Activated naive CD4-positive, alpha-beta T cell treated with anti-CD3 and anti-CD28 coated beads, Interleukin-2, amount 50 U/mL, for 72 hours (primary cell): Measurements from ENCODE around the gene COTL1. TPM values are rescaled to one million over a fixed set of nuclear protein-coding genes. Genes with fewer than 3 reads are reported as not detected.
"Not testable (repeated sequence)": the region's sequence is repeated elsewhere in the genome, so short reads cannot be mapped to it uniquely, and the experiment has no call there.

ENCODE experiments used
- ATAC-seq, 2 donors: fragments of 150-1000 bp; cut with Tn5 transposase; 2 replicates each; pipeline ENCODE4 v1.10.0; 2021; ENCODE audit warnings: mild to moderate bottlenecking in 2 of 2, moderate library complexity in 2 of 2
- DNase-seq, 2 donors: peaks; one replicate each; pipeline ENCODE4 v3.0.0; 2021 to 2022; ENCODE audit warnings: low spot score in 2 of 2
- H3K27ac Mint-ChIP-seq, 2 donors: one replicate each; pipeline ENCODE4 v1.8.0; 2022; ENCODE audit warnings: mild to moderate bottlenecking in 2 of 2, mixed read lengths in 2 of 2
- H3K36me3 Mint-ChIP-seq, 2 donors: one replicate each; pipeline ENCODE4 v1.8.0; 2022; ENCODE audit warnings: mixed read lengths in 2 of 2
- H3K9me3 Mint-ChIP-seq, 2 donors: one replicate each; pipeline ENCODE4 v1.8.0; 2022; ENCODE audit warnings: mixed read lengths in 2 of 2
- total RNA-seq, 2 donors: library from RNA; stranded (reverse); gene quantifications; one replicate each; pipeline ENCODE4 v1.2.3, GENCODE V29; 2022

The COTL1 gene
- total RNA-seq, 2 donors from 2014 or later, result 277 to 583 TPM

DNA sequence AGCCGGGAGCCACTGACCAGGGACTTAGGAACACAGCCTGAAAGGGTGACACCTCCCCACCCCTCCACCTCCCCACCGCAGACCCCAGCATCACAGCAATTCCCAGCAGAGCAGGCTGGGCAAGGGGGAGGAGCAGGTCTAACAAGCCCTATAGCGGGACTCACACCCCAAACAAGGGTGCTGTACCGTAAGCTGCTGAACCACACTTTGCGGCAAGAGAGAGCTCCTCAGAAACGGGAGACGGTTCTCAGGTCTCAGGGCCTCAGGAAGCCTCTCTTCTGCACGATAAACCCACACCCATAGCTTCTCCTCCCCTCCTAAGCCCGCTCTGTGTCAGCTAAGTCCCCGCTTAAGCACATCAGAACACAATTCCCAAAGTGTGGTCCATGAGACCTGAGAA, 11.7 kb upstream of the COTL1 start:
- Mint-ChIP-seq H3K27ac (no peak overlapping the region), H3K9me3 (no peaks in the 10 kb centered on the region), H3K36me3 (no peaks in the 10 kb centered on the region)
- ATAC-seq, result peak in 1 of 2 donors; percentile 45
- no peak for DNase-seq

DNA sequence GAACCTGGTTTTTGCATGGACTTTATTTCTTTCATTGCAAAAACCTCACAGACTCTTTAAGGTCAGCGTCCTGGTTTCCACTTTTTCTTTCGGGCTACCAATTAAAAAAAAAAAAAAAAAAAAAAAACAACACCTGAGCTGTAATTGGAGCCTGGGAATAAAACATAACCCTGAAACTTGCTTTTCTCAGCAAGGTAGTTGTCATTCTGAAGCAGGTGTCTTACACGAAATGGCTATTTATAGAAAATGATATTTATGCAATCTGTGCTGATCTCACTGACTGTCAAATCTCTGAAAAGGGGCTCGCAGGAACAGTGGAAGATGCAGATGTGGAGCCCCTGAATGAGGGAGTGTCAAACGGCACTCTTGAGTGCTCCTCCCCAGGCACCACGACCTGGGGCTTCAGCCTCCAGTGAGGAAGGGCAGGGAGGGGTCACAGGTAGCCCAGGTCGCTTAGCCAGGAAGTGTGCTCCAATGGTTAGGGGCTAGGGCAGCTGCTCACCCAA, 10.4 kb upstream of the COTL1 start:
- no peak for ATAC-seq
- Mint-ChIP-seq H3K9me3 (no peaks in the 10 kb centered on the region), H3K27ac (no peak overlapping the region), H3K36me3 (no peaks in the 10 kb centered on the region)
- no peak for DNase-seq

- DNase-seq (no peak), ATAC-seq (no peak)
- Mint-ChIP-seq H3K36me3 (no peaks in the 10 kb centered on the region), H3K9me3 (no peaks in the 10 kb centered on the region), H3K27ac (no peak overlapping the region)
Observed at GRCh38 chr16:84625556-84625955, 7.7 kb upstream of the COTL1 start.

GRCh38 chr16:84620913-84621312, 3.0 kb upstream of the COTL1 start:
- not testable (repeated sequence) for DNase-seq, ATAC-seq, H3K27ac Mint-ChIP-seq, H3K9me3 Mint-ChIP-seq
- peaks cover 17% of the 10 kb centered on the region in 2 donors for H3K36me3 Mint-ChIP-seq

DNA sequence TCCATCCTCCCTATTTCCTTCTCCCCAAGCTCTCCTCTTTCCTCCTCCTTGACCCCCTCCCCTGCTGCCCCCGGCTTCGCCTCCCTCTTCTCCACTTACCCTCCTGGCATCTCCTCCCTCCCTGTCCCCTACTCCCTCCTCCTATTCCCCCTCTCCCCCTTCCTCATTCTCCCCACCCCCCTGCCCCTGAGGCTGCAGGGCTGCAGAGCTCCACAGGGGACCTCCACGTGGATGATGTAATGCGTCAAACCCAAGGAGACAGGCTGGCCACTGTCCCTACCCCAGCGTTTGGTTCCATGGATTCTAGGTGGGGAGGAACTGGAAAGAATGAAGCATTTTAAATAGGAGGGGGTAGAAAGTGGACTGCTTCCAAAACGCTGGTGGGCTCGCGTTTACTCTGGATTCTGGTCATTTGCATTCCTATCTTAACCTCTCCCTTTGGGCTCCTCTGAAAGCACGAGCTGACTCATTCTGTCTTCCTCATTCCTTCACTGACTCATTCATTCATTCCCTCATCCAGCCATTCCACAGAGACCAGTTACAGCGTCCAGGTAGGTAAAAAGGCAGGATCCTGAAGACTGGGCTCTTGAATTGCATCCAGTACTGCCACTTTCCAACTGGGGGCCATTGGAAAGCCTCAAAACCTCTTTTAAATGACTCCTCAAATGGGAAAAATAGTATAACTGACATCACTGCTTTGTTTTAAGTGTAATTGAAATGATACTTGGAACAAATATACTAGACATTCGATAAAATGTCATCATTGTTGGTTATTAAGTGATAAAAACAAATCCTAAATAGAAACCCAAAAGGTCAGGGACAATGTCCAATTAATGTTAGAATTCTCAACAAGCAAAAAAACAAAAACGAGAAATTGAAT, 943 bp upstream of the COTL1 start:
- Mint-ChIP-seq H3K27ac (no peak overlapping the region), H3K36me3 (peaks cover 28 to 36% of the 10 kb centered on the region in 2 donors), H3K9me3 (no peaks in the 10 kb centered on the region)
- no peak for ATAC-seq
- DNase-seq, result no peak

- ATAC-seq (peak; percentile 50 to 59), DNase-seq (peak; percentile 60 to 69)
- peak overlapping the region; percentile 86 to 92 for H3K27ac Mint-ChIP-seq
- H3K9me3 Mint-ChIP-seq, result no peaks in the 10 kb centered on the region
- H3K36me3 Mint-ChIP-seq, result peaks cover 37 to 52% of the 10 kb centered on the region in 2 donors
Observed at GRCh38 chr16:84617041-84617790, 662 bp downstream of the COTL1 start.

DNA sequence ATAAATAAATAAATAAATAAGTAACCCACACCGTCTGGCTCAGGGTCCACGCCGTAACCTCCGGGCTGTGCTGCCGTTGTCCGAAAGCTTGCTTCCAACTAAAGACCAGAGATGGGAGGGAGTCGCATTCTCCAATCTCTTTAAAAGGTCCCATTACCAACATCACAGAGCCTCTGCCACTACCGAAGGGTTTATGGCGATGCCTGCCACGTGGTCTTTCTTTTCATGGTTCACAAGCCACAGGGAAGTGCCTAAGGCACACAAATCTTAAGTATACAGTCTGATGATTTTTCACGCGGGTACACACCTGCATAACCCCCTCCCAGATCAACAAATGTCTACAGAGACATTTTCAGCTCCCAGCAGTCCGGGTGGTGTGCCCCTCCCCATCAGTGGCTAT, 1.4 kb downstream of the COTL1 start:
- no peak for DNase-seq
- Mint-ChIP-seq H3K9me3 (no peaks in the 10 kb centered on the region), H3K36me3 (peaks cover 44 to 59% of the 10 kb centered on the region in 2 donors)

DNA sequence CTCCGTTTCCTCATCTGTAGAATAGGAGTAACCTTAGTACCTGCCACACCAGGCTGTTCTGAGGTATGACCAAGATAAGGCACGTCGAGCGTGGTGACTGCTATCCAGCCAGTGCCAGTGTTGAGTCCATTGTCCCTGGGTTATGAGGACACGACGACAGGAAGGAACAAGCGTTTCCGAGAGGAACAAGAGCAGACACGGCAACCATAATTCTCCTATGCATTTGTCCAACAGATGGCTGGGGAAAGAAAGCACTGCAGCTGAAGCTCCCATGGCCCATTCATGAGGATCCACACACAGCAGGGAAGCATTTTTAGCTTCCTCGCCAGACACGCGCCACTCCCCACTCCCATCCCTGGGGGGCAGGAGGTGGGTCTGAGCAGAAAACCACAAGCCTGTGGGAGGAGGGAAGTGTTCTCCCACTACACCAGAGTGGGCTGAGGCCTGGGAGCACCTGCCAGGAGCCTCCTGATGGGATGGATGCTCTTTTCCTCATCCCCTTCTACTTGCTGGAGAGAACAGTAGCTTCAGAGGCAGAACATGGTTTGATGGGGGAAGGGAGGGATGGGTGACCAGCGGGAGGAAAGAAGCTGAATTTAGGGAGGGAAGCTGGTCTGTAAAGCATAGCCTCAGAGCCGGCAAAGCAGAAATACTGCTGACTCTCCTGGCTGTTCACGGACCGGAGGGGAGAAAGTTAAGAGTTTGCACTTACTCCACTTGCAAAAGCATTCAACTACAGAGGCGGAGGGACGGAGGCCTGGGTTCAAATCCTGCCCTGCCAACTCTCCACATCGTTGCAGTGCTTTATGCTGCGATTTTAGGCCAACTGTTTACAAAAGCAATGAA, 2.7 kb downstream of the COTL1 start:
- H3K9me3 Mint-ChIP-seq, result peaks cover 0 to 6% of the 10 kb centered on the region in 2 donors
- H3K27ac Mint-ChIP-seq, result peak overlapping the region; percentile 86 to 90
- no peak for DNase-seq
- peaks cover 55 to 72% of the 10 kb centered on the region in 2 donors for H3K36me3 Mint-ChIP-seq
- ATAC-seq, result no peak

More for the DNA sequence above, 1.4 kb downstream of the COTL1 start:
- H3K27ac Mint-ChIP-seq, result peak overlapping the region; percentile 86 to 92
- peak in 1 of 2 donors; percentile 17 for ATAC-seq

- Mint-ChIP-seq H3K9me3 (peaks cover 0 to 10% of the 10 kb centered on the region in 2 donors), H3K36me3 (peaks cover 56 to 78% of the 10 kb centered on the region in 2 donors), H3K27ac (peak overlapping the region; percentile 80 to 90)
- ATAC-seq (no peak), DNase-seq (no peak)
Observed at GRCh38 chr16:84614623-84614967, 3.3 kb downstream of the COTL1 start.

DNA sequence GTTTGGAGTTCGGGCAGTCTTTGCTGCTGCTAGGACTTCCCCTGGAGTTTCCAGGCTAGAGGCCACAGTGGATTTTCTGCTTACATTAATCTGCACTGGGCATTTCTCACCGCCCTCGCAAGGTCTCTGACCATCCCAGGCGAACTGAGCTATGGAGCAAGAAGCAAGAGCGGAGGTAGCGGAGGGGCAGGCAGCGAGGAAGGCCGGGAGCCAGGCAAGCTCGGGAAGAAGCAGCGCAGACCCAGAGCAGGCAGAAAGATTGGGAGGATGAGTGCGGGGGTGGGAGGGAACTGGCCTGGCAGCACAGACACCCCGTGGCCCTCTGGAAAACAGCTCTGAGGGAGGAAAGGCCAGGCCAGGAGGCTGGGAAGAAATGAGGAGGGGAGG, 3.8 kb downstream of the COTL1 start:
- Mint-ChIP-seq H3K9me3 (peaks cover 0 to 10% of the 10 kb centered on the region in 2 donors), H3K36me3 (peaks cover 56 to 84% of the 10 kb centered on the region in 2 donors), H3K27ac (peak overlapping the region; percentile 80 to 89)
- ATAC-seq, result no peak
- no peak for DNase-seq

GRCh38 chr16:84613408-84614072, 4.3 kb downstream of the COTL1 start:
- no peak for ATAC-seq
- Mint-ChIP-seq H3K9me3 (peaks cover 0 to 10% of the 10 kb centered on the region in 2 donors), H3K27ac (peak overlapping the region; percentile 80 to 89), H3K36me3 (peaks cover 57 to 85% of the 10 kb centered on the region in 2 donors)
- no peak for DNase-seq

- DNase-seq (no peak), ATAC-seq (no peak)
- Mint-ChIP-seq H3K36me3 (peaks cover 66 to 94% of the 10 kb centered on the region in 2 donors), H3K9me3 (peaks cover 0 to 10% of the 10 kb centered on the region in 2 donors), H3K27ac (peak overlapping the region; percentile 80 to 89)
Observed at GRCh38 chr16:84612686-84613085, 5.2 kb downstream of the COTL1 start.

- peaks cover 0 to 15% of the 10 kb centered on the region in 2 donors for H3K9me3 Mint-ChIP-seq
- no peak for ATAC-seq
- no peak for DNase-seq
- H3K36me3 Mint-ChIP-seq, result peaks cover 63 to 92% of the 10 kb centered on the region in 2 donors
- H3K27ac Mint-ChIP-seq, result peak overlapping the region; percentile 2 to 24
Observed at GRCh38 chr16:84611041-84611440, 6.8 kb downstream of the COTL1 start.

DNA sequence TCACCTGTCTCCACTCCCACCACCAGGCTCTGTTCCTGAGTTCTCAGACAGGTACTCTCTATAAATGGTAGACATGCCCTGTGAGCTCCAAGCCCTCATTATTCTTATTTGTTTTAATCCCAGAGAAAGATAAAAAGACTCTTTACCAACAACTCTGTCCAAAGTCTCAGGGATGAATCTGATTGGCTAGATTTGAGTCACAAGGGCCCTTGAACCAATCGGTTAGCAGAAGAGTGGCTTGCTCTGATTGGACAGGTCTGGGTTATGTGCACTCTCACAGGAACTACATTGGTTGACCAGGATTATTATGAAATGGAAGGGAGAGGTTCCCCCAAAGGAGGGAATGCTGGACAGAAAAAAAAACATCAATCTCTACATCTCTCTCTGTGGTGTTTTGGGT, 7.5 kb downstream of the COTL1 start:
- DNase-seq (no peak), ATAC-seq (peak in 1 of 2 donors; percentile 36)
- Mint-ChIP-seq H3K9me3 (peaks cover 0 to 15% of the 10 kb centered on the region in 2 donors), H3K36me3 (peaks cover 57 to 92% of the 10 kb centered on the region in 2 donors), H3K27ac (peak overlapping the region; percentile 32 to 72)

GRCh38 chr16:84609563-84610177, 8.2 kb downstream of the COTL1 start:
- Mint-ChIP-seq H3K36me3 (peaks cover 53 to 89% of the 10 kb centered on the region in 2 donors), H3K27ac (peak overlapping the region; percentile 32 to 72), H3K9me3 (peaks cover 0 to 15% of the 10 kb centered on the region in 2 donors)
- ATAC-seq, result peak in 1 of 2 donors; percentile 28
- DNase-seq, result no peak
